B cell (primary cell): ENCODE measurements around the gene VPS45. TPM values are rescaled to one million over a fixed set of nuclear protein-coding genes. Genes with fewer than 3 reads are reported as not detected.

Source experiments
- ATAC-seq: fragments of 200-7000 bp; cut with Tn5 transposase; one replicate; pipeline ENCODE4 v1.10.0; 2021; ENCODE audit warnings: low read depth, mild to moderate bottlenecking, moderate number of reproducible peaks, moderate library complexity
- CTCF ChIA-PET: fragments of 350-600 bp; sonication (Branson Sonifier 250); formaldehyde crosslinking; loops from one replicate; lab custom pipeline; 2021; ENCODE audit warnings: antibody characterized with exemption, inconsistent platforms; lab: Charles Lee
- POLR2A ChIA-PET: fragments of 350-600 bp; sonication (Branson Sonifier 250); formaldehyde crosslinking; loops from one replicate; lab custom pipeline; 2021; ENCODE audit warnings: antibody characterized with exemption; lab: Charles Lee
- DNase-seq: peaks from one replicate; pipeline ENCODE4 v3.0.0; 2013
- H2AFZ ChIP-seq: 2 replicates; pipeline ENCODE4 v1.6.1; 2012; ENCODE audit warnings: mild to moderate bottlenecking, low read depth, low read length; ENCODE audit not compliant: insufficient read depth, poor library complexity, severe bottlenecking
- H3K27ac ChIP-seq, 2 donors: 1 replicate in 1 of 2; 2 replicates in 1 of 2; pipeline ENCODE4 v1.5.1; 2012 to 2013; ENCODE audit warnings: low read length in 2 of 2, mild to moderate bottlenecking in 2 of 2, moderate library complexity in 1 of 2
- H3K27me3 ChIP-seq, 4 experiments: fragments of 200-600 bp in 1 of 4; sonication (generic) in 1 of 4; replicated peaks in 1 of 4; 1 replicate in 2 of 4; 2 replicates in 2 of 4; pipeline versions ENCODE4 v1.6.1 to v1.7.0; 2013 to 2016; ENCODE audit warnings: low read length in 3 of 4, mild to moderate bottlenecking in 2 of 4, mixed read lengths in 1 of 4, moderate library complexity in 1 of 4; ENCODE audit not compliant: insufficient read depth in 4 of 4, control insufficient read depth in 3 of 4; ENCODE audit errors: control extremely low read depth in 1 of 4
- H3K36me3 ChIP-seq, 2 experiments: replicated peaks in 1 of 2; 1 replicate in 1 of 2; 2 replicates in 1 of 2; pipeline versions ENCODE4 v1.6.1 to v1.7.1; 2013; ENCODE audit warnings: low read length in 1 of 2; ENCODE audit not compliant: insufficient read depth in 2 of 2, control insufficient read depth in 1 of 2; ENCODE audit errors: control extremely low read depth in 1 of 2, extremely low read depth in 1 of 2
- H3K4me1 ChIP-seq, 2 donors: fragments of 200-600 bp in 1 of 2; sonication (generic) in 1 of 2; 1 replicate in 1 of 2; 2 replicates in 1 of 2; pipeline versions ENCODE4 v1.5.1 to v1.6.1; 2013 to 2017; ENCODE audit warnings: low read length in 2 of 2; ENCODE audit not compliant: control insufficient read depth in 2 of 2, insufficient read depth in 2 of 2
- H3K4me2 ChIP-seq: replicated peaks from 2 replicates; pipeline ENCODE3; 2012; ENCODE audit warnings: mild to moderate bottlenecking, low read depth, low read length; ENCODE audit not compliant: poor library complexity, severe bottlenecking
- H3K4me3 ChIP-seq, 5 experiments: fragments of 200-600 bp in 1 of 5; sonication (generic) in 1 of 5; 1 replicate in 3 of 5; 2 replicates in 2 of 5; pipeline versions ENCODE4 v1.5.1 to v1.7.0; 2011 to 2016; ENCODE audit warnings: low read length in 4 of 5, mild to moderate bottlenecking in 4 of 5, low read depth in 2 of 5, control low read depth in 1 of 5, moderate library complexity in 1 of 5; ENCODE audit not compliant: insufficient read depth in 1 of 5; ENCODE audit errors: control extremely low read depth in 1 of 5, extremely low read depth in 1 of 5
- H3K79me2 ChIP-seq: fragments of 200-600 bp; sonication (generic); one replicate; pipeline ENCODE4 v1.6.0; 2016; ENCODE audit warnings: low read length; ENCODE audit not compliant: control insufficient read depth, insufficient read depth
- H3K9ac ChIP-seq: fragments of 200-600 bp; sonication (generic); 2 replicates; pipeline ENCODE4 v1.6.1; 2017; ENCODE audit warnings: mild to moderate bottlenecking, low read length, moderate library complexity
- H3K9me3 ChIP-seq, 3 donors: one replicate each; pipeline versions ENCODE4 v1.6.1 to v1.7.1; 2013; ENCODE audit warnings: low read length in 2 of 3; ENCODE audit not compliant: control insufficient read depth in 2 of 3, insufficient read depth in 1 of 3; ENCODE audit errors: control extremely low read depth in 1 of 3
- H4K20me1 ChIP-seq: 2 replicates; pipeline ENCODE4 v1.6.0; 2012; ENCODE audit warnings: mild to moderate bottlenecking, low read length; ENCODE audit not compliant: insufficient read depth, control insufficient read depth, poor library complexity, severe bottlenecking
- H3K27ac Mint-ChIP-seq: one replicate; pipeline ENCODE4 v1.8.0; 2021; ENCODE audit warnings: mixed read lengths
- H3K27me3 Mint-ChIP-seq: one replicate; pipeline ENCODE4 v1.8.0; 2021; ENCODE audit warnings: mixed read lengths
- H3K4me1 Mint-ChIP-seq: one replicate; pipeline ENCODE4 v1.8.0; 2021; ENCODE audit warnings: mixed read lengths
- H3K4me3 Mint-ChIP-seq: one replicate; pipeline ENCODE4 v1.8.0; 2021; ENCODE audit warnings: mixed read lengths
- H3K9me3 Mint-ChIP-seq: one replicate; pipeline ENCODE4 v1.8.0; 2022; ENCODE audit warnings: mixed read lengths; ENCODE audit not compliant: insufficient read depth
- EZH2 ChIP-seq: IDR thresholded peaks from 2 replicates; pipeline ENCODE4 v1.6.1; 2012; ENCODE audit warnings: borderline replicate concordance, low read depth, mild to moderate bottlenecking, moderate library complexity, low read length; ENCODE audit not compliant: insufficient read depth, poor library complexity, severe bottlenecking
- WGBS: methylation state at CpG from one replicate; pipeline ENCODE4 v1.1.5; 2013; ENCODE audit warnings: missing lambda C conversion rate; ENCODE audit not compliant: insufficient coverage; 5-methylcytosine and 5-hydroxymethylcytosine counted together
- intact Hi-C: fragments of 100-400 bp; cut with micrococcal nuclease; formaldehyde crosslinking; loops from one replicate; pipeline ENCODE4 v1.10.0; 2022
- polyA plus RNA-seq: library from polyadenylated mRNA; depleted of rRNA; stranded (reverse); fragments of >200 nt; gene quantifications from 2 replicates; pipeline ENCODE4 v1.2.3, GENCODE V29; 2012
- total RNA-seq, 2 donors: library from RNA; stranded (reverse); fragments of 120-200 nt in 1 of 2; gene quantifications; 1 replicate in 1 of 2; 2 replicates in 1 of 2; pipeline versions ENCODE4 v1.2.3 to v1.2.4, GENCODE V29; 2013 to 2022
- TF ChIP-seq, protein P1 (sequence below): fragments of 200-600 bp; IDR thresholded peaks from one replicate; pipeline ENCODE4 v1.8.0; 2022; ENCODE audit warnings: antibody characterized with exemption, mild to moderate bottlenecking

VPS45 gene
- total and polyA plus RNA-seq, 2 donors (not counting 1 experiment from before 2014, with no cell fraction given) = 23.4 to 49.1 TPM

- Histone ChIP-seq H3K27me3 (no peaks in the 10 kb centered on the region), H3K79me2 (peaks cover 2% of the 10 kb centered on the region), H3K9me3 (no peaks in the 10 kb centered on the region), H3K4me1 (peaks cover 7 to 19% of the 10 kb centered on the region in 2 donors), H3K36me3 (peaks cover 4 to 33% of the 10 kb centered on the region in 2 experiments), H3K27ac (no peak overlapping the region), H3K4me2 (no peak overlapping the region), H4K20me1 (no peaks in the 10 kb centered on the region), H3K4me3 (no peak overlapping the region), H2AFZ (no peak overlapping the region), H3K9ac (no peak overlapping the region)
- H3K4me3 Mint-ChIP-seq = no peak overlapping the region
- no peaks in the 10 kb centered on the region for H3K9me3 Mint-ChIP-seq
- DNase-seq (no peak), ATAC-seq (no peak)
- CTCF ChIA-PET = interaction anchor here (21.1 kb wide), 1 partner anchor 84 kb away, joined by 637 read pairs; no protein-coding TSS in a partner anchor
- H3K27me3 Mint-ChIP-seq = no peaks in the 10 kb centered on the region
- H3K4me1 Mint-ChIP-seq = peaks cover 25% of the 10 kb centered on the region
- 100% methylated on average over 2 of the region's 4 CpGs for WGBS
- POLR2A ChIA-PET = no interaction called here
- H3K27ac Mint-ChIP-seq = no peak overlapping the region
- intact Hi-C loops = no loop called here
- no peak for TF ChIP-seq EZH2
- TF ChIP-seq, protein P1, sequence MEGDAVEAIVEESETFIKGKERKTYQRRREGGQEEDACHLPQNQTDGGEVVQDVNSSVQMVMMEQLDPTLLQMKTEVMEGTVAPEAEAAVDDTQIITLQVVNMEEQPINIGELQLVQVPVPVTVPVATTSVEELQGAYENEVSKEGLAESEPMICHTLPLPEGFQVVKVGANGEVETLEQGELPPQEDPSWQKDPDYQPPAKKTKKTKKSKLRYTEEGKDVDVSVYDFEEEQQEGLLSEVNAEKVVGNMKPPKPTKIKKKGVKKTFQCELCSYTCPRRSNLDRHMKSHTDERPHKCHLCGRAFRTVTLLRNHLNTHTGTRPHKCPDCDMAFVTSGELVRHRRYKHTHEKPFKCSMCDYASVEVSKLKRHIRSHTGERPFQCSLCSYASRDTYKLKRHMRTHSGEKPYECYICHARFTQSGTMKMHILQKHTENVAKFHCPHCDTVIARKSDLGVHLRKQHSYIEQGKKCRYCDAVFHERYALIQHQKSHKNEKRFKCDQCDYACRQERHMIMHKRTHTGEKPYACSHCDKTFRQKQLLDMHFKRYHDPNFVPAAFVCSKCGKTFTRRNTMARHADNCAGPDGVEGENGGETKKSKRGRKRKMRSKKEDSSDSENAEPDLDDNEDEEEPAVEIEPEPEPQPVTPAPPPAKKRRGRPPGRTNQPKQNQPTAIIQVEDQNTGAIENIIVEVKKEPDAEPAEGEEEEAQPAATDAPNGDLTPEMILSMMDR = no peak
Observed at GRCh38 chr1:150082494-150082893, 14.9 kb downstream of the VPS45 start.

- Histone ChIP-seq H3K9me3 (no peaks in the 10 kb centered on the region), H3K4me2 (no peak overlapping the region), H2AFZ (no peak overlapping the region), H3K4me1 (peaks cover 11 to 18% of the 10 kb centered on the region in 2 donors), H4K20me1 (no peaks in the 10 kb centered on the region), H3K9ac (no peak overlapping the region), H3K36me3 (peaks cover 6 to 24% of the 10 kb centered on the region in 2 experiments), H3K27me3 (no peaks in the 10 kb centered on the region), H3K79me2 (peaks cover 3% of the 10 kb centered on the region), H3K4me3 (no peak overlapping the region), H3K27ac (peak overlapping the region in 1 of 2 donors; percentile 40)
- Mint-ChIP-seq H3K4me1 (peaks cover 26% of the 10 kb centered on the region), H3K9me3 (no peaks in the 10 kb centered on the region), H3K4me3 (no peak overlapping the region), H3K27ac (peak overlapping the region; percentile 47), H3K27me3 (no peaks in the 10 kb centered on the region)
- no peak for TF ChIP-seq EZH2
- TF ChIP-seq, protein P1 = no peak
- POLR2A ChIA-PET = no interaction called here
- ATAC-seq = no peak
- no peak for DNase-seq
- CTCF ChIA-PET = interaction anchor here (0.6 to 1.1 kb wide), 3 partner anchors 9 to 673 kb away, joined by 3 to 4 read pairs (median 4); no protein-coding TSS in a partner anchor
- intact Hi-C loops = no loop called here
Observed at GRCh38 chr1:150083907-150084306, 16.3 kb downstream of the VPS45 start.
